ENCODE results near the gene ROR2. TPM values are rescaled to one million over a fixed set of nuclear protein-coding genes. Genes with fewer than 3 reads are reported as not detected.

ROR2 gene
- total RNA-seq, 4 donors from 2014 or later: 35.6 to 67.6 (median 50.6) TPM

- H3K36me3 ChIP-seq: no peaks in the 10 kb centered on the region
- no peaks in the 10 kb centered on the region for H3K9me3 ChIP-seq
- intact Hi-C loops (cut with DNase I; ENCODE audit: low total_unique reads): no loop called here
- no peak for TF ChIP-seq CTCF (IDR thresholded peaks at IDR 0.05)
- no peak for TF ChIP-seq POLR2A (IDR thresholded peaks at IDR 0.05)
- no peak overlapping the region for H3K4me3 ChIP-seq
- peak overlapping the region; percentile 65 to 70 for H3K27ac ChIP-seq
- H3K4me1 ChIP-seq: peaks cover 6 to 12% of the 10 kb centered on the region in 2 donors
- no peak for DNase-seq
- H3K27me3 ChIP-seq: no peaks in the 10 kb centered on the region
Measured at GRCh38 chr9:91889161-91889911, 60.7 kb downstream of the ROR2 start.

- TF ChIP-seq POLR2A (IDR thresholded peaks at IDR 0.05) (no peak), CTCF (IDR thresholded peaks at IDR 0.05) (no peak)
- Histone ChIP-seq H3K36me3 (no peaks in the 10 kb centered on the region), H3K9me3 (no peaks in the 10 kb centered on the region), H3K27me3 (no peaks in the 10 kb centered on the region), H3K27ac (peak overlapping the region in 1 of 2 donors; percentile 28), H3K4me3 (no peak overlapping the region), H3K4me1 (peaks cover 3 to 12% of the 10 kb centered on the region in 2 donors)
- no peak for DNase-seq
- intact Hi-C loops (cut with DNase I; ENCODE audit: low total_unique reads): no loop called here
Measured at GRCh38 chr9:91886414-91887076, 63.5 kb downstream of the ROR2 start.

- TF ChIP-seq POLR2A (IDR thresholded peaks at IDR 0.05) (no peak), CTCF (IDR thresholded peaks at IDR 0.05) (no peak)
- H3K36me3 ChIP-seq: no peaks in the 10 kb centered on the region
- peak overlapping the region in 1 of 2 donors; percentile 33 for H3K27ac ChIP-seq
- no peak overlapping the region for H3K4me3 ChIP-seq
- H3K27me3 ChIP-seq: no peaks in the 10 kb centered on the region
- no peak for DNase-seq
- intact Hi-C loops (cut with DNase I; ENCODE audit: low total_unique reads): no loop called here
- peaks cover 0 to 12% of the 10 kb centered on the region in 2 donors for H3K4me1 ChIP-seq
- H3K9me3 ChIP-seq: no peaks in the 10 kb centered on the region
Measured at GRCh38 chr9:91885746-91886413, 64.1 kb downstream of the ROR2 start.

- TF ChIP-seq CTCF (IDR thresholded peaks at IDR 0.05) (no peak), POLR2A (IDR thresholded peaks at IDR 0.05) (no peak)
- Histone ChIP-seq H3K27me3 (no peaks in the 10 kb centered on the region), H3K4me1 (peaks cover 0 to 12% of the 10 kb centered on the region in 2 donors), H3K36me3 (no peaks in the 10 kb centered on the region), H3K27ac (peak overlapping the region in 1 of 2 donors; percentile 33), H3K4me3 (no peak overlapping the region), H3K9me3 (no peaks in the 10 kb centered on the region)
- intact Hi-C loops (cut with DNase I; ENCODE audit: low total_unique reads): no loop called here
- no peak for DNase-seq
Measured at GRCh38 chr9:91884696-91885687, 65.0 kb downstream of the ROR2 start.

Data from uterus (tissue), 4 donors.